Natural killer cell (primary cell): ENCODE results near the gene CAPN8. TPM values are rescaled to one million over a fixed set of nuclear protein-coding genes. Genes with fewer than 3 reads are reported as not detected.

Experiments
- ATAC-seq, 3 donors: fragments of 150-1000 bp in 2 of 3; fragments of 200-7000 bp in 1 of 3; cut with Tn5 transposase; 1 replicate in 1 of 3; 2 replicates in 2 of 3; pipeline ENCODE4 v1.10.0; 2021; ENCODE audit warnings: mild to moderate bottlenecking in 2 of 3, moderate library complexity in 2 of 3
- DNase-seq, 2 donors: peaks; one replicate each; pipeline versions ENCODE4 v3.0.0 to v3.0.0-alpha.2; 2013 to 2021; ENCODE audit warnings: mixed read lengths in 1 of 2
- H3K27ac ChIP-seq: one replicate; pipeline ENCODE4 v1.5.1; 2013; ENCODE audit warnings: mild to moderate bottlenecking, low read length
- H3K27me3 ChIP-seq: one replicate; pipeline ENCODE4 v1.6.1; 2013; ENCODE audit warnings: low read length; ENCODE audit not compliant: control insufficient read depth, insufficient read depth
- H3K36me3 ChIP-seq: one replicate; pipeline ENCODE4 v1.6.1; 2013; ENCODE audit warnings: low read length; ENCODE audit not compliant: control insufficient read depth, insufficient read depth
- H3K4me1 ChIP-seq: one replicate; pipeline ENCODE4 v1.6.1; 2013; ENCODE audit warnings: low read length; ENCODE audit not compliant: control insufficient read depth, insufficient read depth
- H3K4me3 ChIP-seq: one replicate; pipeline ENCODE4 v1.5.1; 2013; ENCODE audit warnings: low read length
- H3K9me3 ChIP-seq: one replicate; pipeline ENCODE4 v1.6.1; 2013; ENCODE audit warnings: low read length; ENCODE audit not compliant: control insufficient read depth, insufficient read depth
- H3K27ac Mint-ChIP-seq, 2 donors: one replicate each; pipeline ENCODE4 v1.8.0; 2022; ENCODE audit warnings: mild to moderate bottlenecking in 2 of 2, mixed read lengths in 2 of 2, moderate library complexity in 1 of 2
- H3K27me3 Mint-ChIP-seq, 2 donors: one replicate each; pipeline ENCODE4 v1.8.0; 2022; ENCODE audit warnings: low read depth in 2 of 2, mixed read lengths in 2 of 2
- H3K36me3 Mint-ChIP-seq: one replicate; pipeline ENCODE4 v1.8.0; 2022; ENCODE audit warnings: mixed read lengths
- H3K4me1 Mint-ChIP-seq, 2 donors: one replicate each; pipeline ENCODE4 v1.8.0; 2022; ENCODE audit warnings: mixed read lengths in 2 of 2
- H3K4me3 Mint-ChIP-seq: one replicate; pipeline ENCODE4 v1.8.0; 2022; ENCODE audit warnings: mild to moderate bottlenecking, moderate library complexity, mixed read lengths
- H3K9me3 Mint-ChIP-seq, 2 donors: one replicate each; pipeline ENCODE4 v1.8.0; 2022; ENCODE audit warnings: mixed read lengths in 2 of 2
- CTCF ChIP-seq: fragments of 200-600 bp; IDR thresholded peaks from one replicate; pipeline ENCODE4 v1.8.0; 2022; ENCODE audit warnings: antibody characterized with exemption
- WGBS: methylation state at CpG from one replicate; pipeline ENCODE4 v1.1.7; 2013; ENCODE audit warnings: missing lambda C conversion rate; ENCODE audit not compliant: insufficient coverage; 5-methylcytosine and 5-hydroxymethylcytosine counted together
- intact Hi-C: fragments of 100-400 bp; cut with micrococcal nuclease; formaldehyde crosslinking; loops from one replicate; pipeline ENCODE4 v1.14.2; 2022
- total RNA-seq, 4 donors: library from RNA; stranded (reverse); fragments of 120-200 nt in 1 of 4; gene quantifications; one replicate each; pipeline versions ENCODE4 v1.2.3 to v1.2.4, GENCODE V29; 2013 to 2022

The CAPN8 gene
- total RNA-seq, result 1 to 10 TPM in 1 of 3 donors, under 1 TPM in 2; 0.18 to 6.7 (median 0.84) TPM
- 0.34 TPM for total RNA-seq (2013)

DNA sequence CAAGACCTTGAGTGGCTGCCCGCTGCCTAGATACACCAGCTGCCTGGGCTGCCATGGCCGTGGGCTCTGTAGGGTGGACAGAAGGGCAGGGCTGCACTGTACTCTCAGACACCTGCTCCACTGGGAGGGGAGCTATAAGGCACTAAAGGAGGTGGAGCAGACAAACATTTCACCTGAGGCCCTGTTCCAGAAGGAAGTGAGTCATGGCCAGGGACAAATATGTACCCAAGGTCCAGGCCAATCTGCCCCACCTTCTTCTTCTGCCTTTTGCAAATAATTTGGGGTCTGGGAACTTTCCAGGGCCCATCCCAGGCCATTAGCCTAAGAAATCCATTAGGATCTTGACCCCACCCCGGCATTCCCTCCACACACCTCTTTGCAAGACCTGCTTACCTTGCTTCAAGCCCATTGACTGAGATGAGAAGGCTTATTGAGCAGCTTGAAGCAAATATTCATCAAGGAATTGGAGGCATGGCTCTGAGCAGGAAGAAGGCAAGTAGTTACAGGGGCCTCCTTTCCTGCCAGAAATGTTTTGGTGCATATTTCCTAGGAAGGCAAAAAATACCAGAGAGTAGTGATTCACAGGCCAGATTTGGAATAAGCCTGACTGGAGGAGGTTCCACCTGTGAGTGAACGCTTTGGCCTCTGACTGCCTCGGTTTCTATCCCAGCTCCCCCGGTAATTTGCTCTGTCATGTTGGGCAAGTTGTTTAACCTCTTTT lies at the start of gene CAPN8:
TSS of gene CAPN8 (minus strand) at position 110 of the 721 bp plus-strand sequence. CDS start at position 55, 55 bp downstream.
- no peak for TF ChIP-seq CTCF
- Mint-ChIP-seq H3K27me3 (peaks cover 3 to 19% of the 10 kb centered on the region in 2 donors), H3K9me3 (no peaks in the 10 kb centered on the region), H3K4me3 (no peak within 1 kb of the TSS), H3K27ac (no peak within 1 kb of the TSS), H3K4me1 (no peaks in the 10 kb centered on the region), H3K36me3 (no peaks in the 10 kb centered on the region)
- intact Hi-C loops, result no loop called here
- WGBS, result 83% methylated on average over 5 of the region's 6 CpGs
- DNase-seq (no peak), ATAC-seq (no peak)
- Histone ChIP-seq H3K27me3 (no peaks in the 10 kb centered on the region), H3K9me3 (no peaks in the 10 kb centered on the region), H3K4me3 (no peak within 1 kb of the TSS), H3K4me1 (no peaks in the 10 kb centered on the region), H3K36me3 (no peaks in the 10 kb centered on the region), H3K27ac (no peak within 1 kb of the TSS)

- Histone ChIP-seq H3K4me3 (no peak overlapping the region), H3K4me1 (peaks cover 67% of the 10 kb centered on the region), H3K27me3 (no peaks in the 10 kb centered on the region), H3K27ac (peak overlapping the region; percentile 82), H3K9me3 (no peaks in the 10 kb centered on the region), H3K36me3 (peaks cover 19% of the 10 kb centered on the region)
- Mint-ChIP-seq H3K27ac (peak overlapping the region; percentile 92 to 94), H3K36me3 (no peaks in the 10 kb centered on the region), H3K4me1 (peaks cover 61 to 69% of the 10 kb centered on the region in 2 donors), H3K27me3 (no peaks in the 10 kb centered on the region), H3K9me3 (no peaks in the 10 kb centered on the region), H3K4me3 (peak overlapping the region; percentile 74)
- WGBS, result 68% methylated on average over 9 of the region's 9 CpGs
- intact Hi-C loops, result loop anchor here (5.0 kb wide), 1 partner anchor 132 kb away; the partner anchor contains the start of gene TP53BP2
- DNase-seq (no peak), ATAC-seq (no peak)
- no peak for TF ChIP-seq CTCF
Measured at GRCh38 chr1:223714849-223715603, 49.5 kb upstream of the CAPN8 start.

DNA sequence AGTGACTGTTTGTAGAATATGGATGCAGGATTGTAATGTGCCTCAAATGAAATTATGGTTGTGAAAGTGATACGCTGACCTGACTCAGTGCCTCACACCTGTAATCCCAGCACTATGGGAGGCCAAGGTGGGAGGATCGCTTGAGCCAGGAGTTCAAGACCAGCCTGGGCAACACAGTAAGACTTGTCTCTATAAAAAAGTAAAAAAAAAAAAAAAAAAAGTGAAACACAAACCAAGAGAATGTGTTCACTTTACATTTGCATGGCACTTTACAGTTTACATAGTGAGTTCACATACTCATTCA lies 48.9 kb upstream of the CAPN8 start:
- H3K27me3 ChIP-seq, result no peaks in the 10 kb centered on the region
- Mint-ChIP-seq H3K4me3 (peak overlapping the region; percentile 82), H3K36me3 (no peaks in the 10 kb centered on the region), H3K27ac (peak overlapping the region; percentile 92 to 94), H3K4me1 (peaks cover 61 to 69% of the 10 kb centered on the region in 2 donors), H3K27me3 (no peaks in the 10 kb centered on the region), H3K9me3 (no peaks in the 10 kb centered on the region)
- H3K27ac ChIP-seq, result peak overlapping the region; percentile 83
- 60% methylated on average over 2 of the region's 2 CpGs for WGBS
- intact Hi-C loops, result no loop called here
- peaks cover 67% of the 10 kb centered on the region for H3K4me1 ChIP-seq
- ATAC-seq (no peak), DNase-seq (no peak)
- H3K36me3 ChIP-seq, result peaks cover 13% of the 10 kb centered on the region
- H3K4me3 ChIP-seq, result no peak overlapping the region
- no peak for TF ChIP-seq CTCF
- H3K9me3 ChIP-seq, result no peaks in the 10 kb centered on the region
